ENCODE data around the gene ABCD1.
"Not testable (repeated sequence)": the region's sequence is repeated elsewhere in the genome, so short reads cannot be mapped to it uniquely, and the experiment has no call there.

ABCD1 gene

GRCh38 chrX:153694687-153695270, 29.9 kb upstream of the ABCD1 start:
- DNase-seq: no peak

GRCh38 chrX:153696100-153696499, 28.6 kb upstream of the ABCD1 start:
- no peak for DNase-seq

DNA sequence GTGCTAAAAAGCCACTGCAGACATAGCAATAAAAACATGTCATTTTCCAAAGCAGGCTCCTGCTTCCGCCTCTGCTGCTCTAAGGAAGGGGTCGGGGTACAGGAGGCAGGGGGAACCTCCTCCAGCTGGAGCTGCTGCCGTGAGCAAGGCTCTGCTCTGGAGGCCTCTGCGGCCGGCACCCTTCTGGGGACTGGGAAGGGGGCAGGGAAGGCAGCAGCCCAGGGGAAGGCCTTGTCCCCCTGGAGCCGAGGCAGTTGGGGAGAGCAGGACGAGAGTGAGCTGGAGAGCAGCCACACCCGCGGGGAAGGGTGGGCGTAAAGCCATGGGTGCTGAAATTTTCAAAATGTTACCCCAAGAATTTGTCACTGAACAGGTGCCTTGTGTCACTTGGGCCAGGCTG, 28.1 kb upstream of the ABCD1 start:
- not testable (repeated sequence) for DNase-seq

DNA sequence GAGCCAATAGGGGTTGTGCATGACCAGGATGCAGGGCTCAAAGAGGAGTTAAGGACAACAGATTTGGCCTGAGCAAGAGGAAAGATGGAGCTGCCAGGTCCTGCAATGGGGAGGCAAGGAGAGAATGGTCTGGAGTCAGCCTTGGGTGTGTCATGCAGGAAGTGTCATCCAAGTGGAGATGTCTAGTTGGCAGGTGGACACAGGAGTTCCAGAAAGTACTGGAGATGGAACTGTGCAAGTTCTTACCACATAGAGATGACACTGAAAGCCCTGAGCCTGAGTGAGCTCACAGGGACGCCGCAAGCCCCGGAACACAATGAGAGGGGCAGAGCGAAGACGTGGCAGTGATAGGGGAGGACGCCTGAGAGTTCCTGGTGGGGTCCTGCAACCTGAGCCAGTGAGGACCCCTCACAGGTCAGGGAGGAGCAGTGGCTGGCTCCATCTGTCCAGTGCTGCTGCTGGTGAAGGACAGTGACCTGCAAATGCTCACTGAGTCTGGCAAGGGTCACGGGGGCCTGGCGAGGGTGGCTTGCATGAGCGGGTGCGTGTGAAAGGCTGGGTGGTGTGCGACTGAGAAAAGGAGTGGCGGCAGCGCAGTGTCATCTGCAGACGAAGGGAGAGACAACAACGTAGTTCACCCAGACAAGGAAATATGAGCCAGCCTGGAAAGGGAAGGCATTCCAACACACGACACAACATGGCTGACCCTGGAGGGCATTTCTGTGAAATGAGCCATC, 27.5 kb upstream of the ABCD1 start:
- not testable (repeated sequence) for DNase-seq

DNA sequence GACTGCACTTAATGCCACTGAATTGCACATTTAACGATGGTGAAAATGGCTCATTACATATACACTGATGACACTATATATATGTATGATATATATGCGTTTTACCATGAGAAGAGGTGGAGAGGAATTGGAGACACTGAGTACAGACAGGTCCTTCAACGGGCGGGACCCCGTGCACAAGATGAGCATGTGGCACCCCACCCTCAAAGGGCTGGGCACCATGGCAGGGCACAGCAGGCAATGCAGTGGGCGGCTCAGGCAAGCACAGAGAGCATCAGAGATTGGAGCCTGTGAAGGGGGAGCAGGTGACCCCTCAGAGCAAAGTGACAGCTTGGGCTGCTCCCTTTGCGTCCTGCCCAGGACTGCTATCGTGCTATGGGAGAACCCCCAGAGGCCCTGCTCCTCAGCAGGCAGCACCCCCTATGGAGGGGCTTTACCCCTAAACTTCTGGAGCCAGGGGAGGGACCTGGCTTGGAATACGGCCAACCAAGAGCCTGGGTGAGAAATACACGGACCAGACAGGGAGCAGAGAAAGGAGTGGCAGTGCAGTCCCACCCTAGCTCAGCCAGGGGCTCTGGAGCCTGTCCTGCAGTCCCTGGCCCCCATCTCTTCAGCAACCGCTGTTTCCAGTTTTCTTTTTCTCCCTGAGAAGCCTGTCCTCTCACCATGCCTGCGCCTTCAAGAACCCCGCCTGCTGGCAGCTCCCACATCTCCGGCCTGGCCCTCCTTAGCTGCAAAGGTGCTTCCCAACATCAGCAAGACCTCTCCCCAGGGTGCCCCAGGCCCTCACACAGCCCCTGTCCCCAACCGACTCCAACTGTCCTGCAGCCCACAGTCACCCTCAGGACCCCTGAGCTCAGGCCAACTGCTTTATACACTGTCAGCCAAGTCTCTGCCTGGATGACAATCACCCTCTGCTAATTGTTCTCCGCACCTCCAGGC, 26.5 kb upstream of the ABCD1 start:
- DNase-seq: no peak

GRCh38 chrX:153699210-153699783, 25.4 kb upstream of the ABCD1 start:
- DNase-seq: not testable (repeated sequence)

DNA sequence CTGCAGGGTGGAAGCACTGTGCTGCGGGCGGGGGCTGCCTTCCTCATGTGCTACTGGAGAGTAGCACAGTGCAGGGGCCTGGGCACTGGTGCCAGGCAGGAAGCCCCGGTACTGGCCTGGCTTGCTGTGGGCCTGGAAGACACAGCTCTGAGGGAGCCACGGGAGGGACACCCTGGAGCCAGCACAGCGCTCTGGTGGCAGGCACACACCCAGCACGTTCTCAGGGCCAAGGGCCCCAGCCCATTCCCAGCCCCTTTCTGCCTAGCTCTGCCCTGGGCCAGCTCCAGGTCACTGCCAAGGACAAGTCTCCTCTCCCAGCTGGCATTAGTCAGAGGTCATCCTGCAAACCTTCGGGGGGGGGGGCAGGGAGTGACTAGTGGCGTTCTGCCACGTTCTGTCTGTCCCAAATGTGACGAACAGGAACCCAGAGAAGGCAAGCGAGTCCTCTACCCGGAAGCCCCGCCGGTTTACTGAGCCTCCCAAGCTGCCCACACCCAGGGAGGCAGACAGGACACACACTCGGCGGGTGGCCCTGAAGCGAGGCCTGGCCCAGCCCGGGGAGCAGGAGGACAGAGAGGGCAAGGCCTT, 24.8 kb upstream of the ABCD1 start:
- DNase-seq: not testable (repeated sequence)

DNA sequence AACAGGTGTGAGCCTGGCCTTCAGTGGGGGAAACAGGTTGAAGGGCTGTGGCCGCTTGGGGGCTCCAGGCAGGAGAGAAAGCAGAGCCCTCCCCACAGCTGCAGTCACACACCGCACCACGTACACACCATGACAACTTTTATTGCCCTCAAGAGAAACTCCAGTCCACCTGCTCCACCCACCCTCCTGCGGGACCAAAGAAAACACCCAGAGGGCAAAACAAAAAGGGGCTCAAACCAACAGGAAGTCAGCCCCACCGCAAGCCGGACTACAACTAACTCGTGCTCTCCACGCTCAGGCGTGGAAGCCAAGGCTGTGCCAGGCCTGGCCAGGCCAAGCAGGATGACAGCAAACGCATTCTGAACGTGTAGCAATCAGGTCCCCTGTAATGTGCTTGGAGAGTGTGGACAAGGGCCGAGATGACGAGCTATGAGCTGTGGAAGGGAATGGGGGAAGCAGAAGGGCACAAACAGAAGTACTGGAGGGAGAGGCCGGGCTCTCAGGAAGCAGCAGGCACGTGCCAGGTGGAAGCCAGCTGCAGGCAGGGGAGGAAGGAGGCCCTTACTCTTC, 24.2 kb upstream of the ABCD1 start:
- DNase-seq: no peak

- DNase-seq: no peak
Observed at GRCh38 chrX:153700967-153701366, 23.7 kb upstream of the ABCD1 start.

DNA sequence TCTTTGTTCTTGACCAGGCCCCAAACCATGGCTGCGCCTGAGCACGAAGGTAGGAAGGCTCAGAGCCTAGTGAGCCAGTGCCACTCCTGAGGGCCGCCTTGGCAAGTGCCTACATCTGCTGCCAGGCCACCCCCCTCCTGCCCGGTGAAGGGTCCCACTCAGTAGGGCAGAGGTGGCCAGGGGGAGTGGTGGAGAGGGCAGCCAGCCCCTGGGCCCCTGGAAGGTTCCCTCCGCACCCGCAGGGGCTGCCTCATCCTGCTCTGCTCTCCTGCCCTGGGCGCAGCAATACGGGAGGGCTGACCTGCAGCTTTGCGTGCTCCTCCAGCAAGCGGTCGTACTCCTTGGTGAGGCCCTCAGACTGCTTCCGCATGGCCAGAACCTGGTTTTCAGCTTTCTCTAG, 22.9 kb upstream of the ABCD1 start:
- no peak for DNase-seq

DNA sequence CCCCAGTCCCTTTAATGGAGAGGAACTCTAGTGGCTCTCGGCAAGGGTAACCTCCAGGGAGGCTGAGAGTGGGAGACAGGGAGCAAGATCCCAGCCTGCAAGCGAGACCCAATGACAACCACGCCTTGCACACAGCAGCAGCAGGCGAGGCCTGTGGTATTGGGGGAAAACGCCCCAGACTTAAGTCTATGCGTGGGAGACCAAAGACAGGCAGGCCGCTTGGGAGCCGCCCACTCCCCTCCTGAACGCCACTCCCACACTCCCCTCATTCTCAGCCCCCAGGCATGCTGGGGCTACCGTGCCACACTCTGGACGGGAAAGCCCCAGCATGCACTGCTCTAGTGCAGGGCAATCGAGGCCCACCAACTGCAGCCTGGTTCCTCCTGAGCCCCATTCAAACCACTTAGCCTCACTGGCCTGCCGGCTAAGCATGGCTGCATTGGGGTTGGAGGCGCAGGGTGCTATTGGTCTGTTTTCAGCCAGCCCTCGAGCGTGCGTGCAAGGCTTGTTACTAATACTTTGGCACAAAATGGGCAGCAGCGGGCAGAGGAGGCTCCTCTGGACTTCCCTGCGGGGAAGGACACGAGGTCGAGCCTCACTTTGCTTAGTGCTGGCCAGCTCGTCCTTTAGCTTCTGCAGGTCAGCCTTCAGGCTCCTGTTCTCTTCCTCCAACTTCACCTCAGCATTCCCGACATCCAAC, 22.2 kb upstream of the ABCD1 start:
- no peak for DNase-seq

GRCh38 chrX:153703036-153703370, 21.7 kb upstream of the ABCD1 start:
- no peak for DNase-seq

DNA sequence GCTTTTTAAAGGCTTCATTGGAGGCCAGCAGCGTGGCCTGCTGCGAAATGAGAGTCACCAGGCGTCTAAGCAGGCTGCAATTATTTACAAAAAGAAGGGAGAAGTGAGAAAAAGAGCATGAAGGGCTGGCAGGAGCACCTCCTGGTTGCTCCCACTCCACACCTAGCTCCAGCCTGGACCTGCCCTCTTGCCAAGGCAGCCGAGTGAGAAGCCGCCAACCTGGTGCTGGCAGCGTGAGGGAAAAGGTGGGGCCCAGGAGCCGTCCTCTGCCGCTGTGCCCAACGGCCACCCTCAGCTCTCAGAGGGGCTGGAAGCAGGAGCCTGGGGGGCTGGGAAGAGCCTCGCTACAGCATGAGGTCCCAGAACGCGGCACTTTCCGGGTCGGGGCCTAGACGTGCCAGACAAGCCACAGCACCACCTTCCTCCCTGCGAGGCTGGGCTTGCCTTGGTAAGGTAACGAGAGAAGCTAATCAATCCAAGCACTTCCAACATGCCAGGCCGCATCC, 20.6 kb upstream of the ABCD1 start:
- DNase-seq: no peak

- not testable (repeated sequence) for DNase-seq
Observed at GRCh38 chrX:153704631-153705402, 19.8 kb upstream of the ABCD1 start.

GRCh38 chrX:153705403-153706060, 19.1 kb upstream of the ABCD1 start:
- DNase-seq: not testable (repeated sequence)

- no peak for DNase-seq
Observed at GRCh38 chrX:153706799-153707198, 17.9 kb upstream of the ABCD1 start.

DNA sequence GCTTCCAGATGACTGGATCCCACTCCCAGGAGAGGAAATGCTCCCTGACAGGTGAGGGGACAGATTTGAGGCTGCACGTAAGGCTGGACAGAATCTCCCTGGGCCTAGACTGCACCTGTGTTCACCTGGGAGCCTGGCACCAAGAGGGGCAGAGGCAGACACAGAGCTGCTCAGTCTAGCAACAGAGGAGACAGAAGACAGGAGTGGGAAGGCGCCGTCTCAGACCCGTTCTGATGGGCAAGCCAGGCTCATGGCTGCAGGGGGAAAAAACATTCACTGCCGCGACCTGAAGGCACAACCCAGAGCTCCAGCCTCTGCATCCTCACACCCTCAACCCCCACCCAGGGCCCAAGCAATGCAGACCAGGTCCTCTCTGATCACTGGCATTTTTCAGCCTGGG, 17.2 kb upstream of the ABCD1 start:
- DNase-seq: no peak

DNA sequence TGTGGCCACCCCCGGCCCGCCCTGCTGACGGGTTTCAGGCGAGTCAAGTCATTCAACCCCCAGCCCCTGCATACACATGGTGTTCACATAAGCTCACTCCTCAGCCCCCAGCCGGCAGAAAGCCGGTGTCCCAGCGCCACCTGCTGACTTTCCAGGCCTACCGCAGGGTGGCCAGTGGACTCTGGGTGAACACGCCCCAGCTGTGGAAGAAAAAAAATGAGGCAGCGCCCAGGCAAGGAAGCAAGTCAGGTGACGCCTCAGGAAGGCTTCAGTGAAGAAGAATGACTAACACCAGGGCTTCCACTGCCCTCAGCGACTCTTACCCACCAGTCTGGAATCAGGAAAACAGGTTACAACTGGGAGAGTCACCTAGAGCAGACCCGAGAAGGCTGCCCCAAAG, 16.2 kb upstream of the ABCD1 start:
- no peak for DNase-seq

- no peak for DNase-seq
Observed at GRCh38 chrX:153709726-153710674, 14.7 kb upstream of the ABCD1 start.
